Activated naive CD4-positive, alpha-beta T cell treated with anti-CD3 and anti-CD28 coated beads, Interleukin-2, amount 50 U/mL, for 72 hours (primary cell): ENCODE data around the gene SMIM24. TPM values are rescaled to one million over a fixed set of nuclear protein-coding genes. Genes with fewer than 3 reads are reported as not detected.

Source experiments
- ATAC-seq, 2 donors: fragments of 150-1000 bp; cut with Tn5 transposase; 2 replicates each; pipeline ENCODE4 v1.10.0; 2021; ENCODE audit warnings: mild to moderate bottlenecking in 2 of 2, moderate library complexity in 2 of 2
- DNase-seq, 2 donors: peaks; one replicate each; pipeline ENCODE4 v3.0.0; 2021 to 2022; ENCODE audit warnings: low spot score in 2 of 2
- H3K27ac Mint-ChIP-seq, 2 donors: one replicate each; pipeline ENCODE4 v1.8.0; 2022; ENCODE audit warnings: mild to moderate bottlenecking in 2 of 2, mixed read lengths in 2 of 2
- H3K36me3 Mint-ChIP-seq, 2 donors: one replicate each; pipeline ENCODE4 v1.8.0; 2022; ENCODE audit warnings: mixed read lengths in 2 of 2
- H3K9me3 Mint-ChIP-seq, 2 donors: one replicate each; pipeline ENCODE4 v1.8.0; 2022; ENCODE audit warnings: mixed read lengths in 2 of 2
- total RNA-seq, 2 donors: library from RNA; stranded (reverse); gene quantifications; one replicate each; pipeline ENCODE4 v1.2.3, GENCODE V29; 2022

The SMIM24 gene
- total RNA-seq, 2 donors from 2014 or later, result 0.72 TPM; not detected in 1

GRCh38 chr19:3505598-3506383, 25.5 kb upstream of the SMIM24 start, which contains the start of gene FZR1:
FZR1 (plus strand) TSS chr19:3506311; CDS start chr19:3522990, 16,679 bp downstream.
- Mint-ChIP-seq H3K27ac (peak within 1 kb of the TSS; percentile 91 to 95), H3K36me3 (peaks cover 18 to 24% of the 10 kb centered on the region in 2 donors), H3K9me3 (peaks cover 0 to 3% of the 10 kb centered on the region in 2 donors)
- ATAC-seq (peak; percentile 88 to 96), DNase-seq (peak; percentile 100)

GRCh38 chr19:3504735-3505134, 24.4 kb upstream of the SMIM24 start:
- no peak for ATAC-seq
- Mint-ChIP-seq H3K36me3 (peaks cover 25 to 27% of the 10 kb centered on the region in 2 donors), H3K27ac (peak overlapping the region in 1 of 2 donors; percentile 91), H3K9me3 (peaks cover 0 to 5% of the 10 kb centered on the region in 2 donors)
- no peak for DNase-seq

GRCh38 chr19:3503036-3503572, 22.8 kb upstream of the SMIM24 start:
- ATAC-seq (no peak), DNase-seq (no peak)
- Mint-ChIP-seq H3K9me3 (peaks cover 0 to 5% of the 10 kb centered on the region in 2 donors), H3K36me3 (peaks cover 18 to 25% of the 10 kb centered on the region in 2 donors), H3K27ac (no peak overlapping the region)

GRCh38 chr19:3501780-3502179, 21.5 kb upstream of the SMIM24 start:
- DNase-seq (no peak), ATAC-seq (no peak)
- peaks cover 10 to 17% of the 10 kb centered on the region in 2 donors for H3K36me3 Mint-ChIP-seq
- H3K27ac Mint-ChIP-seq, result no peak overlapping the region
- peaks cover 0 to 5% of the 10 kb centered on the region in 2 donors for H3K9me3 Mint-ChIP-seq

- DNase-seq, result peak; percentile 93 to 97
- peak; percentile 87 to 91 for ATAC-seq
- H3K36me3 Mint-ChIP-seq, result peaks cover 7 to 8% of the 10 kb centered on the region in 2 donors
- H3K27ac Mint-ChIP-seq, result peak within 1 kb of the TSS; percentile 99
- peaks cover 0 to 5% of the 10 kb centered on the region in 2 donors for H3K9me3 Mint-ChIP-seq
Measured at GRCh38 chr19:3500429-3501101, 20.2 kb upstream of the SMIM24 start, which contains the start of gene DOHH. DOHH (minus strand) TSS chr19:3500674; CDS start chr19:3496814, 3,860 bp downstream.

- ATAC-seq, result peak; percentile 4 to 19
- Mint-ChIP-seq H3K27ac (peak overlapping the region; percentile 99), H3K9me3 (peaks cover 0 to 5% of the 10 kb centered on the region in 2 donors), H3K36me3 (peaks cover 7% of the 10 kb centered on the region in 2 donors)
- no peak for DNase-seq
Measured at GRCh38 chr19:3499738-3500428, 19.6 kb upstream of the SMIM24 start.

- Mint-ChIP-seq H3K27ac (no peak overlapping the region), H3K36me3 (peaks cover 7% of the 10 kb centered on the region in 2 donors), H3K9me3 (peaks cover 0 to 5% of the 10 kb centered on the region in 2 donors)
- no peak for ATAC-seq
- DNase-seq, result no peak
Measured at GRCh38 chr19:3497757-3498520, 17.6 kb upstream of the SMIM24 start.

- ATAC-seq (no peak), DNase-seq (no peak)
- Mint-ChIP-seq H3K27ac (no peak overlapping the region), H3K9me3 (peaks cover 0 to 5% of the 10 kb centered on the region in 2 donors), H3K36me3 (peaks cover 7% of the 10 kb centered on the region in 2 donors)
Measured at GRCh38 chr19:3496392-3497273, 16.3 kb upstream of the SMIM24 start.

GRCh38 chr19:3494559-3494958, 14.2 kb upstream of the SMIM24 start:
- DNase-seq (peak in 1 of 2 donors; percentile 79), ATAC-seq (peak; percentile 76 to 94)
- H3K9me3 Mint-ChIP-seq, result no peaks in the 10 kb centered on the region
- H3K27ac Mint-ChIP-seq, result peak overlapping the region in 1 of 2 donors; percentile 82
- H3K36me3 Mint-ChIP-seq, result no peaks in the 10 kb centered on the region

- Mint-ChIP-seq H3K27ac (peak overlapping the region in 1 of 2 donors; percentile 82), H3K36me3 (no peaks in the 10 kb centered on the region), H3K9me3 (no peaks in the 10 kb centered on the region)
- ATAC-seq (peak; percentile 59 to 85), DNase-seq (peak in 1 of 2 donors; percentile 55)
Measured at GRCh38 chr19:3494051-3494450, 13.7 kb upstream of the SMIM24 start.

- no peak for ATAC-seq
- no peaks in the 10 kb centered on the region for H3K9me3 Mint-ChIP-seq
- no peak for DNase-seq
- H3K27ac Mint-ChIP-seq, result peak overlapping the region in 1 of 2 donors; percentile 71
- H3K36me3 Mint-ChIP-seq, result no peaks in the 10 kb centered on the region
Measured at GRCh38 chr19:3493651-3494050, 13.3 kb upstream of the SMIM24 start.

GRCh38 chr19:3492919-3493318, 12.6 kb upstream of the SMIM24 start:
- H3K36me3 Mint-ChIP-seq, result no peaks in the 10 kb centered on the region
- DNase-seq (no peak), ATAC-seq (no peak)
- no peaks in the 10 kb centered on the region for H3K9me3 Mint-ChIP-seq
- H3K27ac Mint-ChIP-seq, result peak overlapping the region in 1 of 2 donors; percentile 71

GRCh38 chr19:3492131-3492839, 12.0 kb upstream of the SMIM24 start:
- Mint-ChIP-seq H3K36me3 (no peaks in the 10 kb centered on the region), H3K9me3 (no peaks in the 10 kb centered on the region), H3K27ac (no peak overlapping the region)
- no peak for DNase-seq
- ATAC-seq, result no peak

GRCh38 chr19:3491396-3492119, 11.2 kb upstream of the SMIM24 start:
- Mint-ChIP-seq H3K27ac (no peak overlapping the region), H3K9me3 (no peaks in the 10 kb centered on the region), H3K36me3 (no peaks in the 10 kb centered on the region)
- ATAC-seq, result no peak
- no peak for DNase-seq
